ENCODE data around the gene OGDH. TPM values are rescaled to one million over a fixed set of nuclear protein-coding genes. Genes with fewer than 3 reads are reported as not detected.

The OGDH gene
- total RNA-seq, 1 experiment from 2014 or later, result 69.1 TPM

- TF ChIP-seq RAD21 (IDR thresholded peaks at IDR 0.05; ENCODE audit: low read depth), result no peak
- TF ChIP-seq TCF7L2 (IDR thresholded peaks at IDR 0.05; ENCODE audit: borderline replicate concordance, extremely low read depth, insufficient read depth, insufficient read length), result no peak
Observed at GRCh38 chr7:44618045-44618444, 11.6 kb downstream of the OGDH start (continued).

- H3K79me2 ChIP-seq (ENCODE audit: insufficient read depth, low read length), result peaks cover 95% of the 10 kb centered on the region
- POLR2A ChIA-PET, result no interaction called here
- no peaks in the 10 kb centered on the region for H3K9me2 ChIP-seq (ENCODE audit: insufficient read depth)
- DNase-seq (ENCODE audit: low read depth, low spot score), result peak; percentile 21
- peaks cover 24 to 78% of the 10 kb centered on the region in 2 experiments for H3K4me1 ChIP-seq (ENCODE audit: control insufficient read depth in 1 of 2, insufficient read depth in 2 of 2, low read length in 2 of 2)
- no peak overlapping the region for H3K27ac ChIP-seq (ENCODE audit: low read depth, low read length)
- TF ChIP-seq EGR1 (IDR thresholded peaks at IDR 0.05; ENCODE audit: low read depth) (no peak), CTCF (IDR thresholded peaks at IDR 0.05 in 2 of 3, conservative IDR thresholded peaks at IDR 0.05 in 1 of 3; ENCODE audit: borderline replicate concordance in 1 of 3, insufficient read depth in 1 of 3, low read depth in 2 of 3, low read length in 2 of 3) (no peak), SP1 (IDR thresholded peaks at IDR 0.05; ENCODE audit: low read depth) (peak; percentile 42; the same call in 1 of the 2 replicates), POLR2AphosphoS5 (IDR thresholded peaks at IDR 0.05; ENCODE audit: low read depth, low read length) (no peak)
- no peaks in the 10 kb centered on the region for H3K27me3 ChIP-seq (ENCODE audit: insufficient read depth, low read length)
- H3K4me2 ChIP-seq (ENCODE audit: low read length), result peak overlapping the region; percentile 48
- peak; percentile 38 for ATAC-seq
- no peaks in the 10 kb centered on the region for H4K20me1 ChIP-seq (ENCODE audit: insufficient read depth)
- H3K9ac ChIP-seq (ENCODE audit: low read length), result peak overlapping the region; percentile 18
- no peaks in the 10 kb centered on the region; a peak in 1 of 4 replicates for H3K36me3 ChIP-seq (ENCODE audit: control insufficient read depth in 1 of 2, insufficient read depth in 2 of 2, low read length in 2 of 2)
- no peak overlapping the region for H3K4me3 ChIP-seq (replicated peaks in 1 of 2; ENCODE audit: low read depth in 1 of 2, low read length in 2 of 2)
- no TSS peak for BruUV-seq (replicated peaks)
- H3K9me3 ChIP-seq (ENCODE audit: control insufficient read depth in 1 of 2, insufficient read depth in 1 of 2, low read depth in 1 of 2, low read length in 2 of 2), result no peaks in the 10 kb centered on the region
- RAD21 ChIA-PET (ENCODE audit: low non-redundant PET in 1 of 2, low total read pairs in 2 of 2, uncharacterized antibody in 2 of 2, unreplicated experiment in 2 of 2), result no interaction called here
- intact Hi-C loops (cut with micrococcal nuclease), result no loop called here
- CTCF ChIA-PET, result no interaction called here
- H2AFZ ChIP-seq (ENCODE audit: low read depth, low read length, poor library complexity, severe bottlenecking), result no peak overlapping the region
Observed at GRCh38 chr7:44618753-44619152, 12.3 kb downstream of the OGDH start.

Measured in HCT116 (cell line).